Keratinocyte (primary cell): ENCODE results near the gene TRIP12. TPM values are rescaled to one million over a fixed set of nuclear protein-coding genes. Genes with fewer than 3 reads are reported as not detected.
"Not testable (repeated sequence)": the region's sequence is repeated elsewhere in the genome, so short reads cannot be mapped to it uniquely, and the experiment has no call there.

Experiments used
- DNase-seq: peaks from one replicate; pipeline ENCODE4 v3.0.0-alpha.2; 2011; ENCODE audit warnings: low read depth, missing footprints, low spot score
- FAIRE-seq: peaks from 2 replicates; lab custom pipeline; 2011; peaks lifted over from hg19 to GRCh38; lab: Jason Lieb, UNC
- H2AFZ ChIP-seq: 2 replicates; pipeline ENCODE4 v1.6.0; 2012; ENCODE audit warnings: low read length, control low read depth, inconsistent platforms; ENCODE audit not compliant: control insufficient read depth
- H3K27ac ChIP-seq: 2 replicates; pipeline ENCODE4 v1.5.1; 2011; ENCODE audit warnings: low read length; ENCODE audit not compliant: control insufficient read depth, insufficient read depth
- H3K27me3 ChIP-seq: 3 replicates; pipeline ENCODE4 v1.6.0; 2011; ENCODE audit warnings: low read length; ENCODE audit not compliant: control insufficient read depth, insufficient read depth; ENCODE audit errors: extremely low read depth
- H3K36me3 ChIP-seq, 2 experiments: 2 replicates in 1 of 2; 3 replicates in 1 of 2; pipeline ENCODE4 v1.5.1; 2011; ENCODE audit warnings: low read length in 2 of 2, mild to moderate bottlenecking in 1 of 2; ENCODE audit not compliant: control insufficient read depth in 2 of 2, insufficient read depth in 2 of 2; ENCODE audit errors: extremely low read depth in 1 of 2
- H3K4me1 ChIP-seq: 3 replicates; pipeline ENCODE4 v1.5.1; 2011; ENCODE audit warnings: low read length; ENCODE audit not compliant: control insufficient read depth, insufficient read depth; ENCODE audit errors: extremely low read depth
- H3K4me2 ChIP-seq: 3 replicates; pipeline ENCODE4 v1.6.0; 2011; ENCODE audit warnings: low read depth, low read length; ENCODE audit not compliant: control insufficient read depth, insufficient read depth; ENCODE audit errors: extremely low read depth
- H3K4me3 ChIP-seq, 3 experiments: fragments of 200-600 bp in 1 of 3; sonication (generic) in 1 of 3; 2 replicates in 2 of 3; 3 replicates in 1 of 3; pipeline ENCODE4 v1.5.1; 2011 to 2016; ENCODE audit warnings: low read length in 3 of 3, mild to moderate bottlenecking in 3 of 3, control low read depth in 2 of 3, inconsistent platforms in 1 of 3, low read depth in 1 of 3, mixed read lengths in 1 of 3, mixed run types in 1 of 3, moderate library complexity in 1 of 3; ENCODE audit not compliant: control insufficient read depth in 2 of 3, insufficient read depth in 2 of 3; ENCODE audit errors: extremely low read depth in 1 of 3
- H3K79me2 ChIP-seq: 2 replicates; pipeline ENCODE4 v1.6.0; 2012; ENCODE audit warnings: low read length; ENCODE audit not compliant: control insufficient read depth, insufficient read depth
- H3K9ac ChIP-seq: 3 replicates; pipeline ENCODE4 v1.6.0; 2011; ENCODE audit warnings: low read length; ENCODE audit not compliant: control insufficient read depth, insufficient read depth; ENCODE audit errors: extremely low read depth
- H3K9me1 ChIP-seq: 3 replicates; pipeline ENCODE4 v1.6.0; 2011; ENCODE audit warnings: low read length; ENCODE audit not compliant: control insufficient read depth, insufficient read depth; ENCODE audit errors: extremely low read depth
- H3K9me3 ChIP-seq: 2 replicates; pipeline ENCODE4 v1.5.1; 2012; ENCODE audit warnings: low read depth, low read length; ENCODE audit not compliant: control insufficient read depth
- H4K20me1 ChIP-seq: 3 replicates; pipeline ENCODE4 v1.6.0; 2011; ENCODE audit warnings: low read length; ENCODE audit not compliant: control insufficient read depth, insufficient read depth; ENCODE audit errors: extremely low read depth
- CTCF ChIP-seq, 3 experiments: IDR thresholded peaks in 1 of 3; conservative IDR thresholded peaks in 1 of 3; optimal IDR thresholded peaks in 1 of 3; 2 replicates in 2 of 3; 3 replicates in 1 of 3; pipeline versions ENCODE3 to v1.5.1; 2011; ENCODE audit warnings: low read length in 3 of 3, mild to moderate bottlenecking in 3 of 3, moderate library complexity in 2 of 3, control low read depth in 1 of 3, inconsistent platforms in 1 of 3; ENCODE audit not compliant: insufficient read depth in 2 of 3; ENCODE audit errors: extremely low read depth in 1 of 3
- EZH2 ChIP-seq: IDR thresholded peaks from one replicate; pipeline ENCODE4 v1.6.1; 2012; ENCODE audit warnings: inconsistent platforms, mild to moderate bottlenecking, low read length, moderate library complexity
- dilution Hi-C: fragments of 300-500 bp; cut with MboI; formaldehyde crosslinking; loops from one replicate; pipeline ENCODE4 v1.7.0; 2020; ENCODE audit warnings: low sequenced_read_pairs; ENCODE audit not compliant: extremely low pct_ligation_motif_present
- polyA plus RNA-seq, 5 experiments: library from polyadenylated mRNA; depleted of rRNA in 3 of 5; stranded (reverse) in 3 of 5; stranded (forward) in 1 of 5; unstranded in 1 of 5; fragments of >200 nt; gene quantifications; 1 replicate in 1 of 5; 2 replicates in 3 of 5; 3 replicates in 1 of 5; pipeline versions ENCODE4 v1.2.1 to v1.2.3, GENCODE V29; 2011 to 2012; ENCODE audit warnings: missing spikeins in 2 of 5, low read depth in 1 of 5, low replicate concordance in 1 of 5

The TRIP12 gene
- polyA plus RNA-seq, 1 donor (not counting 4 experiments of a cell fraction or from before 2014, with no cell fraction given) = 123 TPM

GRCh38 chr2:229748950-229749349 is 172.9 kb downstream of the TRIP12 start:
- H3K27me3 ChIP-seq = no peaks in the 10 kb centered on the region
- H3K9ac ChIP-seq = no peak overlapping the region
- H3K79me2 ChIP-seq = no peaks in the 10 kb centered on the region
- no peak overlapping the region for H2AFZ ChIP-seq
- no peaks in the 10 kb centered on the region for H3K9me3 ChIP-seq
- H3K4me3 ChIP-seq = no peak overlapping the region
- no peaks in the 10 kb centered on the region for H4K20me1 ChIP-seq
- H3K9me1 ChIP-seq = no peaks in the 10 kb centered on the region
- no peaks in the 10 kb centered on the region for H3K4me1 ChIP-seq
- dilution Hi-C loops = no loop called here
- no peaks in the 10 kb centered on the region for H3K36me3 ChIP-seq
- no peak overlapping the region for H3K4me2 ChIP-seq
- no peak overlapping the region for H3K27ac ChIP-seq
- no peak for FAIRE-seq
- TF ChIP-seq CTCF (optimal IDR thresholded peaks at IDR 0.05 in 1 of 3, IDR thresholded peaks at IDR 0.05 in 1 of 3, conservative IDR thresholded peaks at IDR 0.05 in 1 of 3; ENCODE audit: extremely low read depth in 1 of 3, insufficient read depth in 2 of 3, low read length in 3 of 3) (peak in 1 of 3 experiments; percentile 31), EZH2 (no peak)
- DNase-seq = no peak

GRCh38 chr2:229742691-229743090 is 179.1 kb downstream of the TRIP12 start:
- dilution Hi-C loops, H3K4me3 ChIP-seq, H3K27me3 ChIP-seq, H2AFZ ChIP-seq, H3K9me3 ChIP-seq, H3K4me2 ChIP-seq, H3K79me2 ChIP-seq, FAIRE-seq, H3K27ac ChIP-seq, H3K36me3 ChIP-seq, H4K20me1 ChIP-seq, H3K4me1 ChIP-seq, H3K9me1 ChIP-seq, H3K9ac ChIP-seq, DNase-seq: not testable (repeated sequence)

- Histone ChIP-seq H4K20me1 (no peaks in the 10 kb centered on the region), H3K9me1 (no peaks in the 10 kb centered on the region), H3K4me3 (no peak overlapping the region), H3K27ac (no peak overlapping the region), H3K36me3 (no peaks in the 10 kb centered on the region), H3K4me2 (no peak overlapping the region), H3K79me2 (no peaks in the 10 kb centered on the region), H3K27me3 (no peaks in the 10 kb centered on the region), H3K4me1 (no peaks in the 10 kb centered on the region), H3K9me3 (no peaks in the 10 kb centered on the region), H3K9ac (no peak overlapping the region), H2AFZ (no peak overlapping the region)
- FAIRE-seq (no peak), DNase-seq (no peak)
- TF ChIP-seq EZH2 = no peak
- TF ChIP-seq CTCF (optimal IDR thresholded peaks at IDR 0.05 in 1 of 3, IDR thresholded peaks at IDR 0.05 in 1 of 3, conservative IDR thresholded peaks at IDR 0.05 in 1 of 3; ENCODE audit: extremely low read depth in 1 of 3, insufficient read depth in 2 of 3, low read length in 3 of 3) = no peak
- dilution Hi-C loops = no loop called here
Measured at GRCh38 chr2:229740279-229740678, 181.5 kb downstream of the TRIP12 start.
